Muscle layer of colon (tissue), 2 donors: ENCODE measurements around the gene NEK4.
A peak's percentile ranks its signal among the peaks of the same experiment; 100 is the strongest.

Source experiments
- H3K27ac ChIP-seq: one replicate; pipeline ENCODE4 v1.7.0; 2013; ENCODE audit warnings: low read depth, mild to moderate bottlenecking, low read length, moderate library complexity
- H3K27me3 ChIP-seq, 2 donors: one replicate each; pipeline ENCODE4 v1.7.0; 2013; ENCODE audit warnings: low read length in 2 of 2, mild to moderate bottlenecking in 2 of 2; ENCODE audit not compliant: insufficient read depth in 2 of 2, control insufficient read depth in 1 of 2
- H3K36me3 ChIP-seq: one replicate; pipeline ENCODE4 v1.7.0; 2013; ENCODE audit warnings: mild to moderate bottlenecking, low read length; ENCODE audit not compliant: insufficient read depth
- H3K4me1 ChIP-seq: one replicate; pipeline ENCODE4 v1.7.0; 2013; ENCODE audit warnings: mild to moderate bottlenecking, low read length; ENCODE audit not compliant: insufficient read depth
- H3K4me3 ChIP-seq, 2 donors: one replicate each; pipeline ENCODE4 v1.7.0; 2013; ENCODE audit warnings: low read length in 2 of 2, low read depth in 1 of 2, mild to moderate bottlenecking in 1 of 2, moderate library complexity in 1 of 2
- H3K9ac ChIP-seq: one replicate; pipeline ENCODE4 v1.7.0; 2013; ENCODE audit warnings: low read length
- H3K9me3 ChIP-seq: one replicate; pipeline ENCODE4 v1.7.0; 2013; ENCODE audit warnings: mild to moderate bottlenecking, low read length
- donor health status: abdominal sarcoma.
- donor health status: Adenocarcinoma of cecum.

NEK4 gene

DNA sequence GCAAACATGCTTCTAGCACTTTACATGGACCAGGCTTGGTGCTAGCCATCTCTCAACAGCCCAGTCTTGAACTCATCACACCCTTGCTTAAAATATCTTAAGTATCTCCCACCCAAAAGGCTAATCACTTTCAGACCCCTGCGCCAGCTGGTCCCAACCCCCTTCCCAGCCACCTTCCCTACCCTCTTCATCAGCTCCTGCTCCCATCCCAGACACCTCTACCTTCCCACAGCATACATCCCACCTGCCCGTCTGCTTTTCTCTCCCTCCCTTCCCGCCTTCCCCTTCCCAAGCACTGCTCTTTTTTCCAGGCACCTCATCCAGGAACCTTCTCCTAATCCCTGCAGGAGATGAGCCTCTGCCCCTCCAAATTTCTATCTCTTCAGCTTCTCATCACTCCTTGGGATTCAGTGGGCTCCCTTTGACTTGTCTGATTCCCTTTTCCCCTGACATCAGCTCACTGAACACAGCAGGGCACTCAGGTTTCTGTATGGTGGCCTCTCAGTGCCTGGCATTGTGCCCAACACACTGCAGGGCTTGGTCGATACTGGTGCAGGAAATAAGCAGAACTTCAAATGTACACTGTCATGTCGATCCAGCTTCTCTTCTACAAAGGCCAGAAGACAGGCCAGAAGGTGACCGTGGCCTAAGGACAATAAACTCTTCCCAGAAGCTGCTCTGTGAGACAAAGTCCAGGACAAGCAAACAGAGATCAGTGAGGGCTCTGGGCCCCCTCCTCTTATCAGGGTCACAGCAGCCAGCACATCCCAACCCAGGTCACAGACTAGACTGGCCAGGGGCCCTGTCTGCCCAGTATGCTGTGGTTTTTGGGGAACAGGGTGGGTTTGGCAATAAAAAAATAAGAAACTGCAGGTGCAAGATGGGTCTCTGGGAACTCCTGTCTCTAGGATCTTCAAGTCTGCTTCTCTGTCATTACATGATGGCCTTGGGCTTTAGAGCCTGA, 4.4 kb upstream of the NEK4 start:
- no peaks in the 10 kb centered on the region for H3K4me1 ChIP-seq
- H3K9me3 ChIP-seq: no peaks in the 10 kb centered on the region
- no peak overlapping the region for H3K4me3 ChIP-seq
- no peaks in the 10 kb centered on the region for H3K27me3 ChIP-seq
- H3K9ac ChIP-seq: no peak overlapping the region
- H3K27ac ChIP-seq: no peak overlapping the region
- no peaks in the 10 kb centered on the region for H3K36me3 ChIP-seq

DNA sequence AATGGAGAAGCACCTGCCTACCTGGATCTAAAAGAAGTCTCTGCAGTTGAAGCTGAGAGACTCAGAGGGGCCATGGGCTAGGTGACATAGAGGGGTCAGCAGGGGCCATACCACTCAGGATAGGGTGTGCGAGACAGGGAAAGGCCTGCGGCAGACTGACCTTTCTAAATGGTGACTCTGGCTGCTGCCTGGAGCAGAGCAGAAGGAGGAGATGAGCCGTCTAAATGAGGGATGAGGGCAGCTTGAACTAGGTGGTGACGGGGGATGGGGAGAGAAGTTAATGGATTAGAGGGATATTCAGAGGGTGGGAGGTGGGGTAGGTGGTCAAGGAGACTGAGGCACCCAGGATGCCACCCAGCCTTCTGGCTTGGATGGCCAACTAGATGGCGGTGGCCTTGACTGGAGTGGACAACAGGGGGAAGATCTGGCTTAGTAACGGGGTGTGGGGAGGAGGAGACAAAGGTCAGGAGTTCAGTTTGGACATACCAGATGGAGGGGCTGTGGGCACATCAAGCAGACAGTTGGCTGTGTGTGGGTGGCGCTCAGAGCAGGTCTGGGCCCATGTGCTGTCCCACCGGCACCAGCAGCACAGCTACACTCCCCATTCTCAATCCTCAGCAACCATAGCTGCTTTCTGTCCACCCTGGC, 3.5 kb upstream of the NEK4 start:
- H3K4me1 ChIP-seq: peaks cover 9% of the 10 kb centered on the region
- H3K27ac ChIP-seq: no peak overlapping the region
- no peaks in the 10 kb centered on the region for H3K36me3 ChIP-seq
- H3K9me3 ChIP-seq: no peaks in the 10 kb centered on the region
- no peak overlapping the region for H3K9ac ChIP-seq
- no peaks in the 10 kb centered on the region for H3K27me3 ChIP-seq
- H3K4me3 ChIP-seq: no peak overlapping the region

DNA sequence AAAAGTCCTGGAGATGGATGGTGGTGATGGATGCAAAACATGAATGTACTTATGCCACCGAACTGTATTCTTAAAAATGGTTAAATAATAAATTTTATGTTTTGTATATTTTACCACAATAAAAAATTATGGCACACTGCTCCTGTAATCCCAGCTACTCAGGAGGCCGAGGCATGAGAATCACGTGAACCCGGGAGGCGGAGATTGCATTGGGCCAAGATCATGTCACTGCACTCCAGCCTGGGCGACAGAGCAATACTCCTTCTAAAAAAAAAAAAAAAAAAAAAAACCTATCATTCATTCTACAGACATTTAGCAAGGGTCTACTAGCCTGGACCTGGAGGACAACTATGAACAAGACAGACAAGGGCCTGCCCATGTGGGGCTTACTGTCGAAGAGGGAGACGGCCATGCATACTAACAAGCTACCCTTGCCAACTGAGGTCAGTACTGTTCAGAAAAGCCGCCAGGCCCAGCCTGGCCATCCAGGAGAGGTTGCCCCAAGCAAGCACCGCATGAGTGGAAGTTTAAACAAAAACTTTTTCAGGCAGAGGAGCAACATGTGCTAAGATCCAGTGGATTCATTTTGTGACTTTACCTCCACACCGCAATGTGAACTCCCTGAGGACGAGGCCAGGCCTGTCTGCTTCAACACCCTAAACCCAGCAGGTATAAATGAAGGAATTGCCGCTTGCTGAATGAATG, 2.8 kb upstream of the NEK4 start:
- H3K27ac ChIP-seq: no peak overlapping the region
- no peaks in the 10 kb centered on the region for H3K27me3 ChIP-seq
- no peak overlapping the region for H3K4me3 ChIP-seq
- no peaks in the 10 kb centered on the region for H3K36me3 ChIP-seq
- no peak overlapping the region for H3K9ac ChIP-seq
- no peaks in the 10 kb centered on the region for H3K9me3 ChIP-seq
- peaks cover 9% of the 10 kb centered on the region for H3K4me1 ChIP-seq

DNA sequence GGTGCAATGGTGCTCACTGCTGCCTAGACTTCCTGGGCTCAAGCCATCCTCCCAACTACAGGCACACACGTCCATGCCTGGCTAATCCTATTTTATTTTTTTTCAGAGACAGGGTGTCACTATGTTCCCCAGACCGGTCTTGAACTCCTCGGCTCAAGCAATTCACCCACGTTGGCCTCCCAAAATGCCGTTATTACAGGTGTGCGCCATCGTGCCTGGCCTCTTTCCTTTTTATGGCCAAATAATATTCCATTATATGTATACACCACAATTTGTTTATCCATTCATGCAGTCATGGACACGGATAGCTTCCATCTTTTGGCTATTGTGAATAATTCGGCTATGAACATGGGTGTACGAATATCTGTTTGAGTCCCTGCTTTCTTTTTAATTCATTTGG, 962 bp upstream of the NEK4 start:
- Histone ChIP-seq H3K27me3 (no peaks in the 10 kb centered on the region), H3K4me3 (no peak overlapping the region), H3K9me3 (no peaks in the 10 kb centered on the region), H3K27ac (no peak overlapping the region), H3K9ac (no peak overlapping the region), H3K36me3 (peaks cover 4% of the 10 kb centered on the region), H3K4me1 (peaks cover 9% of the 10 kb centered on the region)

DNA sequence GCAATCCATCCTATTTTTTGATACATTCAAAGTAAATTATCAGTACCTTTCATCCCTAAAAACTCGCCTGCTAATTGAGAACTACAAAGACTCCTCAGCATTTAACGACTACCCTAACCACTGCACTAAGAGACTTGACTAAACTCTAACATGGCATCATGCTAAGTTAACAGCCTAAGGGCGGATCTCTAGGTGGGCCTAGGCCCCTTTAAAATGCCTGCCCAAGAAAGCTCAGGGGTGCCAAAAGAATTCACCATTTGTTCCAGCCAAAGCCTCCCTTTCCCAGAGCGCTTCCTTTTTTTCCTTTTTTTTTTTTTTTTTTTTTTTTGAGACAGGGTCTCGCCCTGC, 568 bp upstream of the NEK4 start:
- Histone ChIP-seq H3K9me3 (no peaks in the 10 kb centered on the region), H3K9ac (no peak overlapping the region), H3K27me3 (no peaks in the 10 kb centered on the region), H3K4me1 (peaks cover 9% of the 10 kb centered on the region), H3K36me3 (peaks cover 4% of the 10 kb centered on the region), H3K27ac (peak overlapping the region; percentile 68), H3K4me3 (peak overlapping the region; percentile 77 to 93)

DNA sequence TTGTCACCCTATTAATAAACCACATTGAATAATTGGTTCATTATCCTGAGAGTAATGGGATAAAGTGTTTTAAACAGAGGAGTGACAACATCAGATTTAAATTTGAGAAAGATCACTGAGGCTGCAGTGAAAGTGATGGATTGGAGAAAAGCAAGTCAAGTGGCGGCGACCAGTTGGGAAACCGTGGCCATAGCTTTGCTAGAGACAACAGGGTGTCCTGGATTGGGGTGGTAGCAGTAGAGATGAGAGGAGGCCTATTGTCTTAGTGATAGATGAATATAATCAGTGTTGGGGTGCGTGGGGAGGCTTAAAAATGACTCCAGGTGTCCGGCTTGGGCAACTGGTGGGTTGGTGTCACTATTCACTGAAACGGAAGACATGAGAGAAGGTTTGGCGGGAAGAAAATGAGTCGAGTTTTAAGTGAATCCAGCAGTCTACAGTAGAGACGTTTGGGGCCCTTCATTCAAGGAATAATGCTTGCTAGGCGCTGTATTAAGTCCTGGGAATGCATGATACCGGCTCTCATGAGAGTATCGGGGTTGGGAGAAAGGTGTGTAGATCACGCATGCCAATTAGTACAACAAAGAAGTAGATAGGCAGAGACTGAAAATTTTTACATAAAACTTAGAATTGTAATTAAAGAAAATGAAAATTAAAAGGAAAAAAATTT, 819 bp downstream of the NEK4 start:
- Histone ChIP-seq H3K9me3 (no peaks in the 10 kb centered on the region), H3K36me3 (peaks cover 15% of the 10 kb centered on the region), H3K4me3 (peak overlapping the region; percentile 77 to 93), H3K9ac (peak overlapping the region; percentile 19), H3K4me1 (peaks cover 9% of the 10 kb centered on the region), H3K27me3 (no peaks in the 10 kb centered on the region), H3K27ac (no peak overlapping the region)

DNA sequence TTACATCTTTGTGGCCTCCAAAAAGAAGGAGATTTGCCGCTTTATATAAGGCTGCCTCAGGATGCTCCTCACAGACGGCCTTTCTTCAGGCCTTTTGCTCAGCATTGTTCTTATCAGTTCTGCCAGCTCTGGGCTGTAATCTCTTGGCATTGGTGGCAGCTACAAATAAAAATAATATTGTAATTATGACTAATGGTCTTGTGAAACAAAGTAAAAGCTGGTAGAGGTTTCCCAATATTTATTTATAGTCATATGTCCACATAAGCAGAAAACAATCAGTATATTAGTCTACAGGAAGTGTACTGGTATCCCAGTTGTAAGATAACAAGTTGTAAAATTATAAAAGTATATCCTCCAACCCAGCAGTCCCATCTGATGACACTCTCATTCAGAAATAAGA, 7.3 kb downstream of the NEK4 start:
- H3K4me1 ChIP-seq: no peaks in the 10 kb centered on the region
- no peak overlapping the region for H3K9ac ChIP-seq
- H3K27me3 ChIP-seq: no peaks in the 10 kb centered on the region
- no peaks in the 10 kb centered on the region for H3K9me3 ChIP-seq
- no peak overlapping the region for H3K27ac ChIP-seq
- H3K4me3 ChIP-seq: no peak overlapping the region
- peaks cover 33% of the 10 kb centered on the region for H3K36me3 ChIP-seq

DNA sequence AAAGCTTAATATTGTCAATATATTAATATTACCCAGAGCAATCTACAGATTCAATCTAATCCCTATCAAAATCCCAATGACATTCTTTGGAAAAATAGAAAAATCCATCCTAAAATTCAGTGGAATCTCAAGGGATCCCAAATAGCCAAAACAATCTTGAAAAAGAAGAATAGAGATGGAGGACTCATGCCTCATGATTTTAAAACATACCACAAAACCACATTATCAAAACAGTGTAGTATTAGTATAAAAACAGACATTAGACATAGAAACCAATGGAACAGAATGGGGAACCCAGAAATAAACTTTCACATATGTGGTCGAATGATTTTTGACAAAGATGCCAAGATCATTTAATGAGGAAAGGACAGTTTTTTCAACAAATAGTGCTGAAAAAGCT, 14.6 kb downstream of the NEK4 start:
- Histone ChIP-seq H3K27ac (no peak overlapping the region), H3K36me3 (peaks cover 31% of the 10 kb centered on the region), H3K9me3 (no peaks in the 10 kb centered on the region), H3K27me3 (no peaks in the 10 kb centered on the region), H3K9ac (no peak overlapping the region), H3K4me3 (no peak overlapping the region), H3K4me1 (no peaks in the 10 kb centered on the region)

DNA sequence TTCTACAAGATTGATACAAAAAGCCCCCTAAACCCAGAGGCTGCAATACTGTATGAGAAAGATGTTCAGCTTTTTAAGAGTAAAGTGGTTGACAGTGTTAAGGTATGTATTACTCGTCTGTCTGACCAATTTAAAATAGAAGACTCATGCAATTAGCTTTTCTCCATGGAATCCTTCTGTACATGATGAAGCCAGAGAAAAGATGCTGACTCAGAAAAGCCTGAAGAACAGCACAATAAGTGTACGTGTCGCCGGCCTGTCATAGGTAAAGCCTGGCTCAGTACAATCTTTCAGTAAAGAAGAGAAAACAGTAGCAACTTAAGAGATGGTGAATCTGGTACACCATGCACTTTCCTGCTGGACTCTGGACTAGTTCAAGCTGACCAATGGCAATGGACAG, 16.4 kb downstream of the NEK4 start:
- H3K4me1 ChIP-seq: no peaks in the 10 kb centered on the region
- H3K9me3 ChIP-seq: no peaks in the 10 kb centered on the region
- no peak overlapping the region for H3K27ac ChIP-seq
- no peak overlapping the region for H3K4me3 ChIP-seq
- no peak overlapping the region for H3K9ac ChIP-seq
- H3K36me3 ChIP-seq: peaks cover 36% of the 10 kb centered on the region
- H3K27me3 ChIP-seq: no peaks in the 10 kb centered on the region

DNA sequence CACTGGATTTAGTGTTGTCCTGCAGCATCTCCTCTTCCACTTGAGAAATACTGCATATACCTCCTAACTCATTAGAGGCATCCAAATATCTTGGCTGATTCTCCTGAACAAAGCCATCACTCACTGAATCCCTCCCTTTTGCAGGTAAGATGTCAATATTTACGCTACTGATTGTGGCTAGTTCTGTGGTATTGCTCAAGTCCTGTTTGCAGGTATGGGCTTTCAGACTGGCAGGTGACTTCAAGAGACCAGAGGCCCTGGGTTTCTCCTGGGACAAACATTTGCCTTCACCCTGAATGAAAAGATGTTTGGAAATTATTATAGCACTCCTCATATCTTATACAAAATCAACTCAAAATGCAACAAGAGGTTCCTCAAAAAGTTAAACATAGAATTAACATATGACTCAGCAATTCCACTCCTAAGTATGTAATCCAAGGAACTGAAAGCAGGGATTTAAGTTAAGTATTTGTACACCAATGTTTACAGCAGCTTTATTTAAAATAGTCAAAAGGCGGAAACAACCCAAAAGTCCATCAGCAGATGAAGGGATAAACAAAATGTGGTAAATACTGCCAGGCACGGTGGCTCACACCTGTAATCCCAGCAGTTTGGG, 18.6 kb downstream of the NEK4 start:
- no peak overlapping the region for H3K4me3 ChIP-seq
- peaks cover 44% of the 10 kb centered on the region for H3K36me3 ChIP-seq
- no peaks in the 10 kb centered on the region for H3K9me3 ChIP-seq
- no peaks in the 10 kb centered on the region for H3K4me1 ChIP-seq
- no peak overlapping the region for H3K27ac ChIP-seq
- no peak overlapping the region for H3K9ac ChIP-seq
- H3K27me3 ChIP-seq: no peaks in the 10 kb centered on the region

DNA sequence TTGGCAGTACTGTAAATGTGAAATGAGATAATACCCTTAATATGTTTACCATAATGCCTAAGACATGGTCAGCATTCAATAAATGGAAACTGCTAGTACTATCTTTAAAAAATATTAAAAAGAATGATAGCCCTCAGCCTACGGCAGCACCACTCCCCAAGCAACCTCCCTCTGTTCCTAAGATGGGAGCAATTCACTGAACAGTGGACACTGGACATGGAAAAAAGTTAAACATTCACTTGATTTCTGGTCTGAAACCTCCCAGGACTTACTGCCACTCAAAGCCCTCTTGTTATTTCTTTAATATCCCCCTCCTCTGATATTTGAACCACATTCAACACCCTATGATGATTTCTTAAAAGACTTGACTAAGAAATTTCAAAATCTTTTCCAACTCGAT, 27.0 kb downstream of the NEK4 start:
- H3K36me3 ChIP-seq: peaks cover 53% of the 10 kb centered on the region

More for the DNA sequence above, 27.0 kb downstream of the NEK4 start:
- Histone ChIP-seq H3K27ac (no peak overlapping the region), H3K9me3 (no peaks in the 10 kb centered on the region), H3K4me1 (no peaks in the 10 kb centered on the region), H3K4me3 (no peak overlapping the region), H3K27me3 (no peaks in the 10 kb centered on the region), H3K9ac (no peak overlapping the region)
